HG02678 (cell line): ENCODE results near the gene LCE2D.

Experiments
- ATAC-seq: cut with Tn5 transposase; IDR thresholded peaks from one replicate; pipeline ENCODE4 v1.9.1; 2021; ENCODE audit warnings: mild to moderate bottlenecking, moderate library complexity; ENCODE audit not compliant: unreplicated experiment

LCE2D gene

DNA sequence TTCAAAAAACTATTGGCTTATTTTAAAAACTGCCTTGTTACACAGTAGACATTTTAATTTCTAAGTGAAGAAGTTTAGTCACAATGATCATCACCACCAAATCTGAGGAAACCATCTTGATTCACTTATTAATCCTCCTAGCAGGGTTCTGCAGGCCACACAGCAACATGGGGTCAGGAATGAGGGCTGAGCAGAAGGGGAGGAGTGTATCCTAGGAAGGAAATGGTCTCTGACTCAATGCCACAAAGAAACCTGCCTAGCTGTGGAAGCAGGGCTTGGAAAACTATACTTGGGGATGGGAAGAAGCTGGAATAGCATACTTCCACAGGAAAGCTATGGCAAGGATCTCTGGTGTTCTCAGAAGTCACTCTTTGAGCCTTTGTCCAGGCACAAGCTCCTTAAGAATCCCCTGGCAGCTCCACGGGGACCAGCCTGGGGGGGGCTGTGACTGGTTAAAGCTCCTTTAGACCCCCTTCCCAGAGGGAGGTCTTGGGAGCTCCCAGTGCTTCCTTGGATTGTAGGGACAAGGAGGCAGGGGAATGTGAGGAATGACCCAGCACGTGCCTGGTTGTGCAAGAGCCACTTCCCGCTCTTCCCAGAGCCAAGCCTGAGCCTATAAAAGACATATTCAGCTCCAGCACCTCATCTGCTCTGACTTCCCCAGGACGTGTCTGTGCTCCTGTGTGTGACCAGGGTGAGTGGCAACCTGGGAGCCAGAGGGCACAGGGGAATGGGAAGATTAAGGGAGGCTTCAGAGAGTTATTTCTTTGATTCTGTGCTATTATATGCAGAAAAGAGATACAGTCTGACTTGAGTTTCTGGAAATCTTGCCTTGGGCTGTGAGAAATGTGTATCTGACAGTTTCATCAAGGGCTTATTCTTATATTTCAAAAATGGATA lies 34.8 kb downstream of the LCE2D start, which contains the start of gene LCE2A:
TSS of gene LCE2A (plus strand) at position 645 of the 900 bp plus-strand sequence. CDS start 557 bp downstream, outside the sequence.
- no peak for ATAC-seq

DNA sequence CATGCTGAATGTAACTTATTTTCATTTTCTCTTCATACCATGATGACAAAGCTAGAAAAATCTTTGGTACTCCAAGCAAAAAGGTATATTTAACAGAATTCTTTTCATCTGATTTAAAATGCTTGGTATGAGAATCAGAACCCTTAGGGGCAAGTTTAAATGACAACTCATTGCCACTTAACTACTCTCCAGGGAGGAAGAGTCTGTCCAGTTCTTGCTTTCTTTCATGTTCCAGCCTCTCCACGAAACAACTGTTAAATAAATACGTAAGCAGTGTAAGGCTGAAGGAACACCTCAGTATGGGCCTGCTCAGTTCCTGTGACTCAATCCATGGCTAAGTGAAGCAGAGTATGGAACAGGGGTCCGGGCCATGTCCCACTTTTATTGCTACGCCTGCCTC lies 36.6 kb downstream of the LCE2D start:
- no peak for ATAC-seq

DNA sequence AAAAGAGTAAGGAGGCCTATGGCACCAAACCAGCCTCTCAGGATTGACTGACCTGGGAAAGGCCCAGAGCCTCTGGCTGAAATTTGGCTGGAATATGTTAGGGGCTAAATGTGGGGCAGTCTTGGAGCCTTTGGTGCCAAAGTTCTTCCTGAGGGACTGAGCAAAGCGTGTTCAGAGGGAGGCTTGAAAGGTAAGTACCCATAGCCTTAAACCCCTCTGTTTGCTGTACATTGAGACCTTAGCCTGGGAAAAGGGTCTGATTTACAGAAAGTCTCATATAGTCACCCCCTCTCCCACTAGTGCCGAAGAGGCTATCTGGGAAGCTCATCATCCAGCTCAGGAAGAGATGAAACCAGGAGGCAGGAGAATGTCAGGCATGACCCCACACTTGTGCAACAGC lies 44.7 kb downstream of the LCE2D start, which contains the start of gene LCE4A:
TSS of gene LCE4A (plus strand) at position 301 of the 400 bp plus-strand sequence. CDS start 916 bp downstream, outside the sequence.
- no peak for ATAC-seq
